Dermis blood vessel endothelial cell (primary cell): ENCODE results near the gene TMIGD1. TPM values are rescaled to one million over a fixed set of nuclear protein-coding genes. Genes with fewer than 3 reads are reported as not detected.

ENCODE experiments used
- DNase-seq: peaks from one replicate; pipeline ENCODE4 v3.0.0; 2010
- total RNA-seq: library from RNA; depleted of rRNA; stranded (reverse); fragments of >200 nt; gene quantifications from 2 replicates; pipeline ENCODE4 v1.2.3, GENCODE V29; 2014

Gene TMIGD1, protein sequence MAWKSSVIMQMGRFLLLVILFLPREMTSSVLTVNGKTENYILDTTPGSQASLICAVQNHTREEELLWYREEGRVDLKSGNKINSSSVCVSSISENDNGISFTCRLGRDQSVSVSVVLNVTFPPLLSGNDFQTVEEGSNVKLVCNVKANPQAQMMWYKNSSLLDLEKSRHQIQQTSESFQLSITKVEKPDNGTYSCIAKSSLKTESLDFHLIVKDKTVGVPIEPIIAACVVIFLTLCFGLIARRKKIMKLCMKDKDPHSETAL
- not detected in 2 replicates for total RNA-seq

DNA sequence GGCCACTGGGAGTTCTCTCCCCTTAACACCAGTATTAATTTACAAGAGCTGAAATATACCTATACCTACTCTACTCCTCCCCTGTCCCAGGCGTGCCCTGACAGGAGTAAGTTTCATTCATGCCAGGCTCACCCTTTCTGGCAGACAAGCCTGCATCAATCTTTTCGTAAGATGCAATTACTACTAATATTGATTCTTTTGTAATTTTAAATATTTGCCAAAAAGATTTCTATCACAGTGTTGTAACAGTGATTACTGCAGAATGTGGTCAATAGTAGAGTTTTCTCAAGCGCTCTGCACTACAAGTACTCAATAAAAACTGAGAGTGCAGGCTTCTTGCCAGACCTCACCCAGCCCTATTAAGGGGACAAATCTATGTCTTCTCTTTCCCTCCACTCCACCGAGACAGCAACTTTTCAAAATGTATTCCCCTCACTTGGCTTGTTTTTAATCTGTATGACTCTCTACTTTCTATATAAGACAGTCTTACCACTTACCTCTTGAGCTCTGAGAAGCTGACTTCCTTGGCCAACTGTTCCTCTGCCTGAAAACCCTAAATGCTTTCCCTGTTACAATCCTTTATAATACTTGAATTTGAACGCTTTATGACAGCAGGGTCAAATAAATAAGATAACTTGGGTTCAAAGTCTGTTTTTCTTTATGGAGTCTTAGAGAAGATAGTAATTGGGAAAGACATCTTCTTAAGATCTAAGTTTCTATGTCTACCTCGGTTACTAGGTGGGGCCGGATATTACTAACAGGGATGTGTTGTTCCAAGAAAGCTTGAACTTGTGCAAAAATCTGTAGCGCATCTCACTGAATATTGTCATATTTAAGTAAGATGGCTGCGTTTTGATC lies at the start of gene TMIGD1:
TMIGD1 (minus strand) TSS at position 555 of the 858 bp plus-strand sequence. CDS start 1,924 bp downstream, outside the sequence.
- no peak for DNase-seq

DNA sequence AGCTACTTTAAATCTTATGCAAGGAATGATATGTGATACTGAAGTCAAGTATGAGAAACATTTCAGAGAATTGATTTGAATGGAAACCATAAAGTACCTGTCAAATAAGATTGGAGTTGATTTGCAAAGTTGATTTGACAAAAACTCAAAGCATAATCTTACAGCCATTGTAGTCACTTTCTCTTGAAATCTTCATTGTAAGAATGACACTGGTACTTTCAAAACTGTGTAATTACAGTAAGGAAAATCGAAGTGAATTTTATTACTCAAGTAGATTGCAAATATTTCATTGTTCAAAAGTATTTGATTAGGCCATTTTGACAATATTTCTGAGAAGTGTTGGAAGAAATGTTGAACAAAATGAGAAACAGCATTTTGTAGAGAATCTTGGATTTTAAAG lies 48.5 kb upstream of the TMIGD1 start:
- no peak for DNase-seq

DNA sequence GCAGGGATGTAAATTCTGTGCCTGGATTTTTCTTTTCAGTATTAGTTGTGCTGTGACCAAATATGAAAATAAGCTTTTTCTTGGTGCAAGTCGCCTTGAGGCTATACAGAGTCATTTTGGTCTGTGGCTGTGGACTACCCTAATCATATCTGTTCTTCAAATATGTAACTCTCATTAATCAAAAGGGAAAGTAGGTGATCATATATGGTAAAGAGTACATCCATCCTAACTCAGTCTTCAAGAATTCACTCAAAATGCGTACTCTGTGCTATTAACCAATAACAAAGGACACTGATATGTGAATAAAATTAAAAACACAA lies 47.4 kb upstream of the TMIGD1 start:
- DNase-seq: no peak

DNA sequence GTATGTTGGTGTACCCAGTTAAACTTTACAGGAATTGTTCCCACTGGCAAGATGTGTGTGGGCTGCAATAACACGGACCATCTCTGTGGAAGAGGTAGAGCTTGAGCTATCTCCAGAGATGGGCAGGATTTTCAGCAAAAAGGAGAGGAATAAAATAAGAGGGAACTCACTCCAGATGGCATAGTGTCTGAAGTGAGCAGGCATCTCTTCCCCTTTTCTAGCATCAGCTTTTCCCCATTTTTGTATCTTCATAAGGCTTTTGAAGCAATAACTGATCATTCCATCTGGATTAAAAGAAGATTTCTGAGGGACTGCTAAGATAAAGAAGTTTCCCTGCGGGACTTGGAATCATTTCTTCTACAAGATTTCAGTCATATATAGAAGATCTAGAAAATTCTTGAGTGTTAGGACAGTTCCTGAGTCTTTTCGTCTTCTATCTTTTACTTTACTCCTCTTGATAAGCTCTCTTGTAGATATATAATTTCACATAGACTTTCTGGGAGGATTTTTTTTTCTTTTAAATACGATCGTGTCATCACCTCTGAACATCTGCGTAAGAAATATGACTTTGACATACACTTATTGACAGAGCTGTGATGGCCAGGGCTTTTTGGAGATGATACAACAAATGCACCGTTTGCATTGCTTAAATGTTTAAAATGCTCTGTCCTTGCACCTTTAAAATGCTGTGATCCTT lies 46.9 kb upstream of the TMIGD1 start:
- DNase-seq: no peak

DNA sequence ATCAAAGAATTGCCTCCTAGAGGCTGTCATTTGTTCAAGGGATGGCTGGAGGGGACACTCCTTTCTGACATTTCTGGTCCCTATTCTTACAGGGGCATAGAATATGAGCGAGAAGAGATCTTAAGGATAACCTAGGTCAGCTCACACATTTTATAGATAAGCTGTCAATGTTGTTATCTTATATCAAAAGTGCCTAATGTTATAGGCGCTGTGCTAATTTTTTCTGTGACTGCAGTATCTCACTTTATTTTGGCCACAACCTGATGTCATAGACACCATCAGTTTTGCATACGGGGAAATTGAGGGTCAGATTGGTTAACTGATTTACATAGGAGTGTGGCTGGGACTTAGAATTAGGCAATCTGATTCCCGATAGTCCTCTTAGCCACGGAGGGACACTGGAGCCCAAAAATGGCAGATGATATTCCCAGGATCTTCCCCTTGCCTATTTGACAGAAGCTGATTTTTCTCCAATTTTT lies 46.1 kb upstream of the TMIGD1 start:
- DNase-seq: peak; percentile 6

DNA sequence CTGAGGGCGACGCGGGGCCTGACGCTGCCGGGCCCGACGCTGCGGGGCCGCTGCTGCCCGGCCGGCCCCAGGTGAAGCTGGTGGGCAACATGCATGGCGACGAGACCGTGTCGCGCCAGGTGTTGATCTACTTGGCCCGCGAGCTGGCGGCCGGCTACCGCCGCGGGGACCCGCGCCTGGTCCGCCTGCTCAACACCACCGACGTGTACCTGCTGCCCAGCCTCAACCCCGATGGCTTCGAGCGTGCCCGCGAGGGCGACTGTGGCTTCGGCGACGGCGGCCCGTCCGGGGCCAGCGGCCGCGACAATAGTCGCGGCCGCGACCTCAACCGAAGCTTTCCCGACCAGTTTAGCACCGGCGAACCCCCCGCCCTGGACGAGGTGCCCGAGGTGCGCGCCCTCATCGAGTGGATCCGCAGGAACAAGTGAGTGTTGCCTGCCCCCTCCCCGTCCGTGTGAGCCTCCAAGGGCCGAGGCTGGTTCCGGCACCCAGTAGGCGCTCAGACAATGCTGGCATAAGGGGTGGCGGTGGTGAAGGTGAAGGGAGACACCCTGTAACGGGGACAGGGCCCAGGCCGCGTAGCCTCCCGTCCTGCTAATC lies 45.5 kb upstream of the TMIGD1 start:
- peak; percentile 11 for DNase-seq

DNA sequence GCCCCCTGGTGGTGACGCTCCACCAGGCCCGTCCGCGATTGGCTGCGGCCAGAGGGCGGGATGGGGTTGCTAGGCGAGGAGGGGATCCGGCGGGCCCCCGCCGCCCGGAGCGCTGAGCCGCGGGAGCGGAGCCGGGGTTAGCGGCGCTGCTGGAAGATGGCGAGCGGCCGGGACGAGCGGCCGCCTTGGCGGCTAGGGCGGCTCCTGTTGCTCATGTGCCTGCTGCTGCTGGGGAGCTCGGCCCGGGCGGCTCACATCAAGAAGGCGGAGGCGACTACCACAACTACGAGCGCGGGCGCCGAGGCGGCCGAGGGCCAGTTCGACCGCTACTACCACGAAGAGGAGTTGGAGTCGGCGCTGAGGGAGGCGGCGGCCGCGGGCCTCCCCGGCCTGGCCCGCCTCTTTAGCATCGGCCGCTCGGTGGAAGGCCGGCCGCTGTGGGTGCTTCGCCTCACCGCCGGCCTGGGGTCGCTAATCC lies 45.0 kb upstream of the TMIGD1 start, which contains the start of gene CPD:
CPD (plus strand) TSS at position 103 of the 478 bp plus-strand sequence; CDS start at position 157, 54 bp downstream.
- peak; percentile 95 for DNase-seq

DNA sequence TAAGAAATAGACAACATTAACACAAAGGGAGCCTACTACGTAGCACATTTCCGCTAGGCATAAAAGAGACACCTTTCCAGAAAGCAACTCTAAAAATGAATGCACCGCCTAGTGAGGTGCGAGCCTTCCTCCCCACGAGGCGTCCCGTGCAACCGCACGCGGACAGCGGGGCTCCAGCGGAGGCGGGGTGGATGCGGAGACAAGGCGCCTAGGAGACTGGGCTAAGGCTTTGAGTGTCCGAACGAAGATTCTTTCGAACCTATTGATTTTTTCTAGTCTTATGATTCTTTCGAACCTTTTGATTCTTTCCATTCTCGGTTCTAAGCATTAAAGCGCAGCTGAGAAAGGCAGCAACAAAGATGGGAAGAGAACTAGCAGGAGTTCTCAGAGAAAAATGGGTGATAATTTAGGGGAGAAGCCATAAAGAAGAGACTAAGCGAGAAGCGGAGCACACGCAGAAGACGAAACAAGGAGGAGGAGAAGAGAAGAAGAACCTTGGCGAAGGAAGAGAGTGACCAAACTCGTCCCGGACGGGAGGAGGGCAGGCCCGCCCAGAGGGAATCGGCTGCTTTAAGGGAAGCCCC lies 44.5 kb upstream of the TMIGD1 start:
- peak; percentile 48 for DNase-seq

DNA sequence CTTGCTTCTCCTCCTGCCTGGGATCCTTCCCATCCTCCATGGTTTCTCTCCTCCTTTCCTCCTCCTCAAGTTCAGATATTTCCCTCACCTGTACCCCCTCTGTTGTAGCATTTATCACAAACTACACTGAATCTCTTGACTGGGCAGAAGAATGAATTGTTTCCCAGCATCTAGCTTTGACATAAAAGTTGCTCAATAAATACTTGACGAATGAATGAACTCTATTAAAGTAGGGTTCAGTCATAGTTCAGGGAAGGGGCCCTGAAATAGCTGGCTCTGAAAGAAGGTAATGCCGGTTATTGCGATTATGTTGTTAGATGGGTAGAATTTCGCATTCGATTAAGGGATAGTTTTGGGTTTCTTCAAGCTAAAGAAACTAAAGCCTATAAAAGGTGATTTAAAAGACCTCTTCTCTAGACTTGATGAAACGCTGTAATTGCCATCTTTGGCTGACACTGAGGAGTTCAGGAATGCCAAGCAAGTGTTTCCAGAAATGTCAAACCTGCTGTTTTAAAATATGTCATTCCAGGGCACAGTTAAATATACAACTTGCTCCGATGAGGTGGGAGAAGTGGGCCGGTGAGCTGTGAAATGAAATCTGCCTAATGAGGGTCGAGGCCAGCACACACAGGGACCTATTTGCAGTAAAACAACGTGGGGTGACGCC lies 43.9 kb upstream of the TMIGD1 start:
- no peak for DNase-seq

DNA sequence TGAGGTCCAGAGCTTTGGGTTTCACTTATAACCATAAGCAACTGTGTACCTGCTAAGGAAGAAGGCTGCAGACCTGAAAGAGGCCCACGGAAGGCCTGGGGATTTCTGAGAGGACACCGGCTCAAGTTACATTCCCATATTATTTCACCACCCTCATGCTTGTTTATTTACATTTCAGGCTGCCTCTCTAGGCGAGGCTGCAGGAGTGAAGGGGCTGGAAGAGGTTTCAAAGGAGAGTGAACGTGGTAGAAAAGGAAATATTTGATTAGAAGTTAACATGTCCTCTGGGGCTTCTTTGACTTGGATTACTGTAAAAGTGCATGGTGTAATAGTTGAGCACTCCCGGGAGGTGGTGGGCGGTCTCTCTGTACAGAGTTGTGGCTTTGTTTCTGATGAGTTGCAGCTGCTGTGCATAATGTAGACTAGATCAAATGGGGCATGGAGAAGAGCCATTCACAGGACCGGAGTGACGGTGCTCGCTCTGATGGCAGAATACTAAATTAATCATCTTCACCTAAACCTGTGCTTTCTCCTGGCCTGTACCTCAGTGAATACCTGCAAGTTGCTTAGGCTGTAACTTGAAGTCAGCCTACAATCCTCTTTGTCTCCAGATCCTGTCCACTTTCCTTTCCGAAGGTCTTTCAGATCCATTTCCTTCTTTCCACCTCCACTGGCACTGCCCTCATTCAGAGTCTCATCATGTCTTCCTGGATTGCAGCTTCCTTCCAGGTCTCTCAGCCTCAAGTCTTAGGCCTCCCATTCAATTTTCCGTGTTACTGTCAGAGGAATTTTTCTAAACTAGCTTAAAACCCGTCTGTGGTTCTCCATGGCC lies 43.0 kb upstream of the TMIGD1 start:
- DNase-seq: no peak

DNA sequence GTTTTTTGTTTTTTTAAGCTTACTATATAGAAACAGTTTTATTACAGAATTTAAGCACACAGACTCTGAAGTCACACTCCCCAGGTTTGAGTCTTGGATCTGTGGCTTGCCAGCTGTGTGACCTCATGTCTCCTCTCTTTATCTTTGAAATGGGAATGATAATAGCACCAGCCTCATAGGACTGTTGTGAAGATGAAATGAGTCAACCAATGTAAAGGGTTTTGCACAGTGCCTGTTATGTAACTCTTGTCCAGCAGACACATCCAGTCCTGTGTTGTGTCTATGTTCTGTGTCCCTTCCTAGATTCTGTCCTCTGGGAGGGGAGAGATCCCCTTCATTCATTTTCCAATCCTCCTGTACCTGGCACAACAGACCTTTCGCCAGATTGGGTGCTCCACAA lies 41.8 kb upstream of the TMIGD1 start:
- DNase-seq: no peak

DNA sequence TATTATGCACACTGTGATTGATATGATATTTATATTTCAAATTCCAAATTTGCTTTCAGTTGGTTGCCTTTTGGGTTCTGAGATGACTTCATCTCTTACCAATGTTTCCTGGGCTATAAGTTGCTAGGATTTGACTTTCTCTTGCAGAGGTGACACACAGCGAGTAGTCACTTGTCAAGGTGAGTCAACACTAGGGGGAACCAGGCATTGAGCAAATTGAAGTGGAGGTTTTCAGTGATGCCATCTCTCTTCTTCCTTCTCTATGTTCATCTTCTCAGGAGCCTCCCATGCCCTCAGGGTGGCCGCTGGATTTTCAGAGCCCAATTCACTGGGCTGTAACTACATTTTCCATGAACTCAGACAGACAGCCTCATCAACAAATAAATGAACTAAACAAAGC lies 38.9 kb upstream of the TMIGD1 start:
- DNase-seq: no peak

DNA sequence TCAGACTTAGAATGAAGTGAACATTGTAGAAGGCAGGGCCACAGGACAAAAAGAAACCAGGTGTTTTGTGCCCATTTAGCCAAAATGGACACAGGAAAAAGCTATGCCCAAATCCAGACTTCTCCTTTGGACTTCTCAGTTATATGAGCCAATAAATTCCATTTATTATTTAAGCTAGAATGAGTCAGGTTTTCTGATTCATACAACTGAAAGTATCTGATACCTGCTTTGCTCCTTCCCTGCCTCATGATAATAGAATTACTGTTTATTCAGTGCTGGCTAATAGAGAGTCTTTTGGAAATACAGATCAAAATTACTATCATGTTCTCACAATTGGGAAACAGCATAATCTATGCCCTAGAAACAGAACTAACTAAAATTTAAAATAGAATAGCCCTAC lies 36.1 kb upstream of the TMIGD1 start:
- DNase-seq: no peak

DNA sequence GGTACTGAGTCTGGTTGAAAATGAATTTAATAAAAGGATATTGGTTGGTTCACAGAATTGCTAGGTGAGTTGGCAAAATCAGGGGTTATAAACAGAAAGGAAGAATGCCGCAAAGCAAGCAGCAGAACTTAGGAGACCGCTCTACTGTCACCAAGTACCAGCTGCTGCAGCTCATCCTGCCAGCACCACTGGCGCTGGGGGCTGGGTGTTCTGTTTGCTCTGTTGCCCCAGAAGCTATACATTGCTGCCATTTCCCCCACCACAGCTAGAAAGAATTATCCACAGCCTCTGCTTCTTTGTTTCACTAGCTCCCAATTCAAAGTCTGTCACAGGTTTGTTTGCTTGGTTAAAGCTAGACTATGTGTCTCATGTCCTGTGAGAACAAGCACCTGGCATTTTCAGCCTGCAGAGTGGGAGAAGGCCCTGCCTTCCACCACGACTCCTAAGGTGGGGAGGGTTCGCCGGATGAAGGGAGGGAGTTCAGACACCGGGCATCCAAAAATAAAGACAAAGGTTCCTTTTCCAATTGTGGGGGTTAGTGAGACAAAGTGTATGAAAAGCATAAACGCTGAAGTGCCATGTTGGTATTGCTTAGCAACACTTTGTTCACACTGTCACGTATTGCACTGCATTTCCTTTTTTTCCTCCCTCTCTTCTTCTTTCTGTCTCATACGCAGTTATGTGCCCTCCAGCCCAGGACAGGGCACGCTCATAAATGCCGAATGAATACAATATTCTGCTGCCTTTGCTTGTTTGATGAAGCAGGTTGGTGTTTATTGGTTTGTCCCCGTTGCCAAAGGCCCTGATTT lies 35.3 kb upstream of the TMIGD1 start:
- DNase-seq: no peak

DNA sequence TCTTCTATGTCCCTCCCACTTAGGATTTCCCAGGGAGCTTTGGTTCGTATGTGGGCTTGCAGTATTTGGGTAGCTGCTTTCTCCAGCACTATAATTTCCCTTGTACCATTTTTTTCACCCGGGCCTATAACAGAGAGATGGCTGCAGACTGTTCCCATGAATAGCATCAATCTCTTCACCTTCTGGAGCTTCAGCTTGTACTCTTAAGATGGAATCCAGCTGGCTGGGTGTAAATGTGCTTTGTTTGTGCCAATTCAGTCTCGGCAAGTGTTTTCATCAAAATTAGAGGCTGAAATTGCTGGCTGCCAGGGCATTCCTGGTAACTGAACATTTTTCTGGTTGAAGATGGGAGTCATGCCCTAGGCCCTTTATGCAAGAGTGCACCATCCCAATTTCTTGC lies 32.7 kb upstream of the TMIGD1 start:
- DNase-seq: no peak

DNA sequence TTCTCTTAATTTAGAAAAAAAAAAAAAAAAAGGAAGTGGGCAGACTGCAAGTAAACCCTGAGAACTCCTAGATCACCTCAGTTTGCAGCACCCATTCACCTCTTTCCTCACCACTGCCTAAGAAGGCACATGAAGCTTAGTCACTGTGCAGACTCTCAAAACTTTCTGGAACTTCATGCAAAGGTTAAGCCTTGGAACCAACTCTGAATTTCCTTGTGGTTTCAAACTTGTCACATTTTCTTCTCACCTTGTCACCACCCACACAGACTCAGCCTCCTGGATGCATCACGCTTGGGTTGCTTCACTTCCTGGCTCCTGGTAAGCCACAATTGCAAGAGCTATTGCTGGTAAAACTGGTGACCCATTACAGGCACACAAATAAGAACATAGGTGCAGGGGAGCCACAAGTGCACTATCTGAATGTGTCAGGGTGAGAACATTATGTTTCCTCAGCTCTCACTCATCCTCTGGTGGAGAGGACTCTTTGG lies 29.9 kb upstream of the TMIGD1 start:
- no peak for DNase-seq

DNA sequence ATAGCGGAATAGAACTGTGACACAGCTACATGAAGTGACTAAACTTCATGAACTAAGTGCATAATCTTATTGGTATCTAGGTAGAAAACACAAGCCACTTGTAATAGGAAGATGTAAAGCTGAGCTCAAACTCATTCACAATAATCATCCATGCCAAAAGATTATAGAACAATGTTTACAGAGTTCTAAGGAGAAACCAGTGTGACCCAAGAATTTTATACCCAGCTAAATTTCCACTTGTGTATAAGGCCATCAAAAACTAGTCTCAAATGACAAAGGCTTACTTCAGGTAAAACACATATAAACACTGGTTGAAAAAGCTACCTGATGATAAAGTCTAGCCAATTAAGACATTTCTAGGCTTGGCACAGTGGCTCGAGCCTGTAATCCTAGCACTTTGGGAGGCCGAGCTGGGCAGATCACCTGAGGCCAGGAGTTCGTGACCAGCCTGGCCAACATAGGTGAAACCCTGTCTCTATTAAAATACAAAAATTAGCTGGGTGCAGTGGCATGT lies 28.0 kb upstream of the TMIGD1 start:
- DNase-seq: no peak

DNA sequence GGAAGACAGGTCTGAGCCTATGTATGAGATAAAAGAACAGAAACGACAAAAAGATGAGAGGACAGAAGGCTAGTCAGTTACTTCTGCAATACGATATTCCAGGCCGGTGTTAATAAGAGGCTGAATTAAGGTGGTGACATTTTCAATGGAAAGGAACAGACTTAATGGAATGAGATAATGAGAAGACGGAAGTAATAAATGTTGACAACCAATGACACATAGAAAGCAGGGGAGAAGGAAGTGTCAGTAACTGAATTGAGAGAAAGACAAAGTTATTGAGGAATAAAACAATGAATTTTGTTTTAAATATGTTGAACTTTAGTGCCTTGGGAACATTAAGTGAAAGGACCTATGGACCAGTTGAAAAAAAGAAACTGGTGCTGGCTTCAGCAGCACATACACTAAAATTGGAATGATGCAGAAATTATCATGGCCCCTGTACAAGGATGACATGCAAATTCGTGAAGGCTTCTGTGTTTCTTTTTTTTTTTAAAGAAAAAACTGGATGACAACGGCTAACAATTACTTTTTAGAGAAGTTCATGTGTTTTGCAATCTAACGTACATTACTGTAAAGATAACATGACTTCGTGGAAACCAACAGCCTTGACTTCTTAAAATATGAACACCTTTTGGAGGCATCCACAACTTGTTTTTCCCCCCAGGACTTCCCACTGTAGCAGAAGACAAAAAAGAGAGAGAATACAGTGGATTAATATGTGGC lies 26.4 kb upstream of the TMIGD1 start:
- no peak for DNase-seq
